Activated naive CD8-positive, alpha-beta T cell (primary cell): ENCODE data around the gene DNAJA2.

Experiments used
- H3K27ac Mint-ChIP-seq: one replicate; pipeline ENCODE4 v1.8.0; 2021; ENCODE audit warnings: mixed read lengths
- H3K27me3 Mint-ChIP-seq: one replicate; pipeline ENCODE4 v1.8.0; 2021; ENCODE audit warnings: mixed read lengths
- H3K36me3 Mint-ChIP-seq: one replicate; pipeline ENCODE4 v1.8.0; 2021; ENCODE audit warnings: mixed read lengths
- H3K4me1 Mint-ChIP-seq: one replicate; pipeline ENCODE4 v1.8.0; 2021; ENCODE audit warnings: low read depth, mixed read lengths
- H3K4me3 Mint-ChIP-seq: one replicate; pipeline ENCODE4 v1.8.0; 2021; ENCODE audit warnings: mild to moderate bottlenecking, mixed read lengths
- H3K9me3 Mint-ChIP-seq: one replicate; pipeline ENCODE4 v1.8.0; 2021; ENCODE audit warnings: low read depth, mixed read lengths

DNAJA2 gene

DNA sequence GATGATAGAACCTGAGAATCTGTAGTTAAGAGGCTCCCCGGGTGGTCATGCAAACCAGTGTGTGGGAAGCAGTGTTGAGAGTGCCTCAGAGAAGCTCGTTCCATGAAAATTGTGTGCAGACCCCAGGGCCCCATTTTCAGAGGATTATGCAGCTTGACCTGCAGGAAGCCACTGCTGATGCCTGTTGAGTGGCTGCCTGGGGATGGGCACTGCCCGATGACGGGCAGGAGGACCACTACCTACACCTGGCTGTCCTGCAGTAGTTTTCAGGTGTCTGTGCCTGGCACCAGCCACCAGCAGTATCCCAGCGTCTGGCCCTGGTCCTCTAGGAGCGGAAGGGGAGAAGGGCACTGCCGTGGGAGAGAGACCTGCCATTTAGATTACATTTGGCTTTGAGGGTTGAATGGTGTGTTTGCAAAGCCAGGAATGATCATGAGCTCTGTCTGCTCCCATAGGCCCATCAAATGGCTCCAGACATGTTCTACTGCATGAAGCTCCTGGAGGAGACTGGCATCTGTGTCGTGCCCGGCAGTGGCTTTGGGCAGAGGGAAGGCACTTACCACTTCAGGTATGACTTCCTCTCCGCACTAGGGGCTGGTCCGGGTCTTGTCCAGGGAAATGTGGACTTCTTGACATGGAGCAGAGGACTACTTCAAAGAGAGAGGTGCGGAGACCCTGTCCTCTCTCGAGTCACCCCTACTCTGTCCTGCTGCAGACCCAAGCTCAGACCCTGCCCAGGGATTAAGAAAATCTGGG, 46.8 kb downstream of the DNAJA2 start:
- no peak overlapping the region for H3K27ac Mint-ChIP-seq
- no peaks in the 10 kb centered on the region for H3K36me3 Mint-ChIP-seq
- H3K4me1 Mint-ChIP-seq = no peaks in the 10 kb centered on the region
- H3K27me3 Mint-ChIP-seq = no peaks in the 10 kb centered on the region
- H3K4me3 Mint-ChIP-seq = no peak overlapping the region
- no peaks in the 10 kb centered on the region for H3K9me3 Mint-ChIP-seq

DNA sequence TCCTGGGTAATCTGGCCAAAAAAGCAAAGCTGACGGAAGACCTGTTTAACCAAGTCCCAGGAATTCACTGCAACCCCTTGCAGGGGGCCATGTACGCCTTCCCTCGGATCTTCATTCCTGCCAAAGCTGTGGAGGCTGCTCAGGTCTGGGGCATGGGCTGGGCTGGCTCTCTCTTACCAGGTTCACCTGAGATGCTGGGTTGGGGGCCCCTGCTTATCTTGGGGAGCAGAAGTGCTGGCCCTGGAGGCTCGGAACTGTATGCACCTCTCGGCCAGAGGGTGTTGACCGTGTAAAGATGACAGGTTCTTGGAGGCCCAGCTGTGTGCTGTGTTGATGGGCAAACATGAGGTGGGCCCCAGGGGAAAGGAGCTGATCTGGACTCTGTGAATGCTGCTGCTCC, 49.1 kb downstream of the DNAJA2 start:
- Mint-ChIP-seq H3K27me3 (no peaks in the 10 kb centered on the region), H3K36me3 (no peaks in the 10 kb centered on the region), H3K4me3 (no peak overlapping the region), H3K4me1 (no peaks in the 10 kb centered on the region), H3K9me3 (no peaks in the 10 kb centered on the region), H3K27ac (no peak overlapping the region)

DNA sequence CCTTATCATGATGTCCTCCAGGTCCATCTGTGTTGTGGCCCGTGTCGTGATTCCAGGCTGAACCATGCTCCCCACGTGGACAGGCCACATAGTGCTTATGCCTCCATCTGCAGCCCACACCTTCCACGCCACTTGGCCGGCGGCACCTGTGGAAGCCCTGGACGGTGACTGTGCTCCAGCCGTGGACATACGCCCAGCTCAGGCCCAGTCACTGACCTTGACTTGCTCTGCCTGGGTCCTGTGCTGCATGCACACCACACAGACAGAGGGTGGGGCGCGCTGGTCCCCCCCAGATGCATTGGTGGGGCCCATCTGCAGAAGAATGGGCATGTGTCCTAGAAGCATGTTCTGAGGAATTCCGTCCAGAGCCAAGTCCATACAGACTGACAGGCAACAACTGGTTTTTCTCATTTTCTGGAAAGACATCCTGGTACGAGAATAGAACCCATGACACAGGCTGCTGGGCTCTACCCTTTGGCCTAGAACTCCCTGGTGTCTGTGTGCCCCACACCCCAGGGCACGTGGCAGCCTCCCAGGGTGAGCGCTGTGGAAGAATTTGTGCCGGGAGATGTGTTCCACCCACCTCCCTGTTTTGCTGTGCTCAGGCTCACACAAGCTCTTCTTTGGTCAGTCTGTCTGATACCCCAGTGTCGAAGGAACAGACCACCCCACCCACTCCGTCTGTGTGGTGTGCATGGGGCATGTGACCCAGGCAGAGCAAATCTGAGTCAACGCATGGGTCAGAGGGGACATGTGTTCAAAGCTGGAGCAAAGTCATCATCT, 49.8 kb downstream of the DNAJA2 start:
- H3K27ac Mint-ChIP-seq = no peak overlapping the region
- H3K36me3 Mint-ChIP-seq = no peaks in the 10 kb centered on the region
- H3K4me3 Mint-ChIP-seq = no peak overlapping the region
- no peaks in the 10 kb centered on the region for H3K4me1 Mint-ChIP-seq
- H3K9me3 Mint-ChIP-seq = no peaks in the 10 kb centered on the region
- H3K27me3 Mint-ChIP-seq = no peaks in the 10 kb centered on the region

DNA sequence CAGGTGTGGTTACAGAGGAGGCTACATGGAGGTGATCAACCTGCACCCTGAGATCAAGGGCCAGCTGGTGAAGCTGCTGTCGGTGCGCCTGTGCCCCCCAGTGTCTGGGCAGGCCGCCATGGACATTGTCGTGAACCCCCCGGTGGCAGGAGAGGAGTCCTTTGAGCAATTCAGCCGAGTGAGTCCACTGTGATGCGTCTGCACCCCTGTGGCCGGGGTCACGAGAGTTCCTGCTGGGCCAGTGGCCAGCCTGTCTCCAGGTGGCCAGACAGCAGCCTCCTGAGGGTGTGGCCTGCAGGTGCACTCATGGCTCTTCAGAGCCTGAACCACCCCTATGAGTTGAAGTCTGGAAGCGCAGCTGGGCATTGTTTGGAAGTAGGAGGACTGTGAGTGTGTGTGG, 51.2 kb downstream of the DNAJA2 start:
- Mint-ChIP-seq H3K4me1 (no peaks in the 10 kb centered on the region), H3K4me3 (no peak overlapping the region), H3K27ac (no peak overlapping the region), H3K27me3 (no peaks in the 10 kb centered on the region), H3K9me3 (no peaks in the 10 kb centered on the region), H3K36me3 (no peaks in the 10 kb centered on the region)

DNA sequence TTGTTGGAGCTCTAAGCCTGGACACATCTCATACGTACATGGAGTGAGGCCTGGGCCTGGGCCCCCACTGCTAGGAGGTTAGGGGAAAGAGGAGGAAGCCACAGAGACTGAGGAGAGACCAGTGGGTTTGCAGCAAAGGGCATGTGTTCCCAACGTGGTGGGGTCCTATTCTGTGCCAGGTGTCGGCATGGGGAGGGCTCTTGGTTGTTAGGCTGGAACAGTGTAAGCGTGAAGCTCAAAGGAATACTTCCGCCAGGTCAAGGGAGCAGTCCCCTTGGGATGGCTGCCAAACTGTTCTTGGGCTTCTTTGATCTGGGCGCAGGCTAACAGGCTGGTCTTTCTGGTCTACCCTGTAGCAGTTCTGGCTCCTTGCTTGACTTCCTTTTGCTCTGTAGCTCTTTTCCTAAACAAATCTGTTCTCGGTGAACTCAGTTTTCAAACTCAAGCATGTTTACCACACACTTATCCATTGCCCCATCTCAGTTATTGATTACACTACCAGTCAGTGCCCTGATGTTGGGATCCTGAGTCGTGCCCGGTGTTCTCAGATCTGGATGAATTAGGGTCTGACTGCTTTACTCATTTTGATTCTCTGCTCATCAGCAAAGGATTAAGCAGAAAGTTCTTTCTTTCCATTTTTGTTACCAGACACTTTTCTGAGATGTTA, 52.9 kb downstream of the DNAJA2 start:
- H3K4me3 Mint-ChIP-seq = no peak overlapping the region
- no peaks in the 10 kb centered on the region for H3K27me3 Mint-ChIP-seq
- no peak overlapping the region for H3K27ac Mint-ChIP-seq
- no peaks in the 10 kb centered on the region for H3K4me1 Mint-ChIP-seq
- no peaks in the 10 kb centered on the region for H3K36me3 Mint-ChIP-seq
- H3K9me3 Mint-ChIP-seq = no peaks in the 10 kb centered on the region

DNA sequence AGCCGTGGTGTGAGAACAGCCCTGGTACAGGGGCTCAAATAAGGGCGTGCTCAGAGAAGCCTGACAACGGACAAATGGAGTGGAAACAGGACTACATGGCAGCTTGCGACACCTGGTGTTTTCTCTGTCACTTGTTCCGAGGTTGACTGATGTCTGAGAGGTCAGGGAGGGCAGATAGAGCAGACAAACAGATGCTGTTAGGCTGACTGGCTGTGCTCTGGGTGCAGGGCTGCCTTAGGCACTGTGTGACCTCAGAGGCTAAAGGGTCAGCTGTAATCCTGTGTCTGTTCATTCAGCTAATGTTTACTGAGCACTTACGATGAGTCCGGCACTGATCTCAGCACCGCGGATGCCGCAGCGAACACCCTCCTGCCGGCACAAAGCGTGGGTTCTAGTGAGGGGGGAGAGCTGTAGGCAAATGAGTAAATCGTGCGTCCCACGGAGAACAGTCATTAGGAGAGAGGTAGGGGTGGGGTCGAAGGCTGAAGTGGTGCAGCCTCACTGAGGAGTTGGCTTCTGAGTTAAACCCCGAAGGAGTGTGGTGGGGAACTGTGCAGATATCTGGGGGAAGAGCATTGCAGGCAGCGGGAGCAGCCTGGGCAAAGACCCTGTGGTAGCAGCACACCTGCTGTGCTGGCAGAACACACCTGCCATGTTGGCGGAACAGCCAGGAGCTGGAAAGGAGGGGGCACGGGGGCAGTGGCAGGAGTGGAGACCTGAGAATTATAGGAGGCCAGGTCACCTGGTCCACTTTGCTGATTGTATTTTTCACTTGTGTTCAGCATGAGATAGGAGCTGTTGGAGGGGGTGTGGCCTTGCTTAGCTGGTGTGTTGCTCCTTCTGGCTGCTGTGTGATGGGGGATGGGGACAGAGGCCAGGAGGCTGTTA, 54.3 kb downstream of the DNAJA2 start:
- Mint-ChIP-seq H3K4me3 (no peak overlapping the region), H3K27me3 (no peaks in the 10 kb centered on the region), H3K4me1 (no peaks in the 10 kb centered on the region), H3K27ac (no peak overlapping the region), H3K9me3 (no peaks in the 10 kb centered on the region), H3K36me3 (no peaks in the 10 kb centered on the region)

DNA sequence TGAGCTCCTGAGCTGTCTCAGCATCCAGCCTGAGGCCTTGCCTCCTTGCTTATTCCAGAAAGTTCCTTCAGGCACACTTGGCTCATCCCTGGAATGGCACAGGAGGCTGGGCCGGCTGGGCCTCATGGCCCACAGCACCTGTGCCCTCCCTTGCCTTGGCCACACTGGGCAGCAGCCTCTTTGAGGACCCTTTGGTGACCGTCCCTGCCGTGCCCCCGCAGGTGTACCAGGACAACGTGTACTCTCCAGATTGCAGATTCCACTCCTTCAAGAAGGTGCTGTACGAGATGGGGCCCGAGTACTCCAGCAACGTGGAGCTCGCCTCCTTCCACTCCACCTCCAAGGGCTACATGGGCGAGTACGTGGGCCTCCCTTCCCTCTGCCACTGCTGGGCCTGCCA, 55.1 kb downstream of the DNAJA2 start:
- Mint-ChIP-seq H3K27me3 (no peaks in the 10 kb centered on the region), H3K4me3 (no peak overlapping the region), H3K4me1 (no peaks in the 10 kb centered on the region), H3K27ac (no peak overlapping the region), H3K9me3 (no peaks in the 10 kb centered on the region), H3K36me3 (no peaks in the 10 kb centered on the region)

DNA sequence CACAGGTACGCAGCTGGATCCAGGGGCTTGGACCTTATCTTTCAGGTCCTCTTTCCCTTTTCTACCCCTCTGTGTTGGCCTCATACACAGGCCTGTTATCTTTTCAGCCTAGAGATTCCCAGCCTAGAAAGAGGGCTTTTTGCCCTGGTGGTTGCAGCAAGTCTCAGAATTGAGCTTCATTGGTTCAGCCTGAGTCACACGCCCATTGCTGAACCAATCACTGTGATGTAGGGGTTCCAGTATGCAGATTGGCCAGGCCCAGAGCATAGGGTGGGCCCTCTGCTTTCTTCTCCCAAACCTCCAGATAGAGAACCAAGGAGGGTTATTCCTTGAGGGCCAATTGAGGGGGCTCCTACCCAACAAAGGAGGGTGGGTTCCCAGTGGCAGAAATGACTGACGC, 56.5 kb downstream of the DNAJA2 start:
- H3K4me1 Mint-ChIP-seq = no peaks in the 10 kb centered on the region
- no peaks in the 10 kb centered on the region for H3K36me3 Mint-ChIP-seq
- H3K27me3 Mint-ChIP-seq = no peaks in the 10 kb centered on the region
- H3K27ac Mint-ChIP-seq = no peak overlapping the region
- no peaks in the 10 kb centered on the region for H3K9me3 Mint-ChIP-seq
- H3K4me3 Mint-ChIP-seq = no peak overlapping the region

DNA sequence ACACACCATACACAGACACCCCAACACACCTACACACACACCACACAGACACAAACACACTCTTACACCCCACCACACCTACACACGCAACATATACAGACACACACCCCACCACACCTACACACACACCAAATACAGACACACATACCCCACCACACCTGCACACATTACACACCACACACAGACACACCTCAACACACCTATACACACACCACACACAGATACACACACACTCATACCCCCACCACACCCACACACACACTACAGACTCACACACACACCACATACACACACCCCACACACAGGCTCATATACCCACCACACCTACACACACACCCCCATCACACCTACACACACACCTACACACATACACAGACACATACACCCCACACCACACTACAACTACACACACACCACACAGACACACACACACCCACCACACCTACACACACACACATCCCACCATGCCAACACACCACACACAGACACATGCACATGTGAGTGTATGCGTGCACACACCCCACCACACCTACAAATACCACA, 57.9 kb downstream of the DNAJA2 start:
- no peak overlapping the region for H3K4me3 Mint-ChIP-seq
- H3K9me3 Mint-ChIP-seq = no peaks in the 10 kb centered on the region
- no peaks in the 10 kb centered on the region for H3K27me3 Mint-ChIP-seq
- no peaks in the 10 kb centered on the region for H3K36me3 Mint-ChIP-seq
- H3K4me1 Mint-ChIP-seq = no peaks in the 10 kb centered on the region
- H3K27ac Mint-ChIP-seq = no peak overlapping the region

DNA sequence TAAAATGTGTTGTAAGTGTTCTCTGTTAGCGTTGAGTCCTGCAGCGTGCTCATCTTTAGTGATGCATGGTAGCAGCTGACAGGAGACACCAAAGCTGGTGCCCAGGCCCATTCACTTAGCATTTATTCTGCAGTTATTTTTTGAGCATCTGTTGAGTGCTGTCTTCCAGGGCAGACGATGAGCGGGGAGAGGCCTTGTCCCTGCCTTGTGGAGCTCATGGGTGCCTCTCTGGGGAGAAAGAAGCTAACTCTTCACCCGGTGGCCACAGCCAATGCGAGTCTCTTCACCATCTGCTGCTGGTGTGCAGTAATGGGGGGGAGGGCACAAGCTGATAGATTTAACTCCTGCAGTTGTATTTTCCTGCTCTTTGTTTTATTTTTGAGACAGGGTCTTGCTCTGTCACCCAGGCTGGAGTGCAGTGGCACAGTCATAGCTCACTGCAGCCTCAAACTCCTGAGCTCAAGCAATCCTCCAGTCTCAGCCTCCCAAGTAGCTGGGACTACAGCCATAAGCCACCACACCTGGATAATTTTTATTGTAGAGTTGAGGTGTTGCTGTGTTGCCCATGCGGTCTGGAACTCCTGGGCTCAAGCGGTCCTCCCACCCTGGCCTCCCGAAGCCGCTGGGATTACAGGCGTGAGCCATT, 58.8 kb downstream of the DNAJA2 start:
- Mint-ChIP-seq H3K4me3 (no peak overlapping the region), H3K27ac (no peak overlapping the region), H3K9me3 (no peaks in the 10 kb centered on the region), H3K36me3 (no peaks in the 10 kb centered on the region), H3K27me3 (no peaks in the 10 kb centered on the region), H3K4me1 (no peaks in the 10 kb centered on the region)

DNA sequence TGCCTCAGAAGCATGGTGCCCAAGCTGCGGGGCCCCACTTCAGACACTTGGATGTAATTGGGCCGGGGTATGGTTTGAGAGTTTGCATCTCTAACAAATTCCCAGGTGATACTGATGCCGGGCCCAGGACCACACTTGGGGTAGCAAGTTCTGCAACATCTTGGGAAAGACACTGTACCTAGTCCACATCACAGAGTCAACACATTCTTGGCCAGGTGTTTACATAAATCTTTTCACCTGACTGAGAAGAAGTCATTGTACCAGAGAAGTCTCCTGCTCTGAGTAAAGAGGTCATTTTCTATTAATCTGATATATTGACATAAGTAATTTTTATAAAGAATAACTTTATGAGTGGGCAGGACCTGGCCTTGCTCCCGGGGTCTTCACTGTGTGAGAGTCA, 61.8 kb downstream of the DNAJA2 start:
- H3K9me3 Mint-ChIP-seq = no peaks in the 10 kb centered on the region
- H3K27ac Mint-ChIP-seq = no peak overlapping the region
- H3K27me3 Mint-ChIP-seq = no peaks in the 10 kb centered on the region
- no peaks in the 10 kb centered on the region for H3K4me1 Mint-ChIP-seq
- H3K4me3 Mint-ChIP-seq = no peak overlapping the region
- no peaks in the 10 kb centered on the region for H3K36me3 Mint-ChIP-seq

DNA sequence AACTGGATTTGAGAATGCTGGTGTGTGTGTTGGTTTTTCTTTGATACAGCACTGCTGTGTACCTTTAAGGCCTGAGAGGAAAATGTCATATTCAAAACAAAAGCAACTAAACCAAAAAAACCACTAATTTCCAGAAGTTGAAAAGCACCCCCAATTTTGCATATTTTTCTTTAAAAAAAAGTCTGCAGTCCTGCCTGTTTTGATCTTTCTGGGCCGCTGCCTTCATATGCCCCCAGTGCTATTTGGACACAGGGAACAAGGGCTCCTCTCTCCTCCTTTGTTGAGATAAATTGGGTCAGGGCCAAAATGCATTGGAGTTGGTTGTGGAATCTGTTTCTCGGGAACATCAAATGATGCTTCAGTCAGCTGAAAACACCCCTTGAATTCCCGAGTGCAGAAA, 62.4 kb downstream of the DNAJA2 start:
- no peak overlapping the region for H3K27ac Mint-ChIP-seq
- H3K27me3 Mint-ChIP-seq = no peaks in the 10 kb centered on the region
- H3K4me3 Mint-ChIP-seq = no peak overlapping the region
- H3K9me3 Mint-ChIP-seq = no peaks in the 10 kb centered on the region
- H3K36me3 Mint-ChIP-seq = no peaks in the 10 kb centered on the region
- H3K4me1 Mint-ChIP-seq = no peaks in the 10 kb centered on the region

DNA sequence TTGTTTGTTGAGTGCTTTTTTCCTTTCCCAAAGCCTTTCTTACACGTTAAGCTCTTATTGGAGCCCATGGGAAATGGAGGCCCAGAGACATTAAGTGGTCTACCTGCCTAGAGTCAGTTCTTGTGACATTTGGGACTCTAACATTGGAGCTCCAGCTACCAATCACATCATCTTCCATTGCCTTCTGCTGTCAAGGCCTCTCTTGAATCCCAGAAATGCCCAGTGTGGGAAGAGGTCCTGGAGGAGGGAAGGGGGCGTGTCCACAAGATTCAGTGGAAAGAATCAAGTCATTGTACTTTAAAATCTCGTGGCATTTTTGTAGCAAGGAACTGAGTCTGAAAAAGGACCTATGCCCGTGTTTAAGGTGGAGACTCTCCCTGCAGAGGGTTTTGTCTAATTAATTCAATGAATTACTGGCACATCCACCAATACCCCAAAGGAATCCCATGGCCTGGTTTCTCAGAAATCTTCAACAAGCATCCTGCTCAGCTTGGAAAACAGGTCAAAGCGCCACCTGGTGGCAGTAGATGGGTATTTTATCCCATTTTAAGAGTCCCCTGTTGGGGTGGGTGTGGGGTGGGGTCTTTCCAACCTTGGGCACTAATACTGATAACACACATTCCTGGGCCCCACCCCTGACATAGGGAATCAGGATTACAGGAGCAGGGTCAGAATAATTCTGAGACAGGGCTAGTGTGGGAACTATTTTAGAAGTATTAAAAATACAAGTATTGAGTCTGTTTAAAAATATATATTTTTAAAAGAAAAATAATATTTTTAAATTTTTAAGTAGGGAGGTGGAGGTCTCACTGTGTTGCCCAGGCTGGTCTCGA, 64.7 kb downstream of the DNAJA2 start:
- H3K27me3 Mint-ChIP-seq = no peaks in the 10 kb centered on the region
- no peaks in the 10 kb centered on the region for H3K36me3 Mint-ChIP-seq
- no peak overlapping the region for H3K27ac Mint-ChIP-seq
- H3K4me1 Mint-ChIP-seq = no peaks in the 10 kb centered on the region
- H3K9me3 Mint-ChIP-seq = no peaks in the 10 kb centered on the region
- H3K4me3 Mint-ChIP-seq = no peak overlapping the region
